HepG2 (cell line): ENCODE measurements around the gene CFAP73. TPM values are rescaled to one million over a fixed set of nuclear protein-coding genes. Genes with fewer than 3 reads are reported as not detected.

Experiments used
- ATAC-seq: fragments of 200-7000 bp; cut with Tn5 transposase; 3 replicates; pipeline ENCODE4 v1.9.1; 2020; ENCODE audit warnings: mild to moderate bottlenecking, moderate library complexity
- BruUV-seq: library from RNA; stranded (reverse); fragments of 400-500 nt; replicated peaks from 2 replicates; lab custom pipeline; 2021; lab: Mats Ljungman, UMichigan
- CTCF ChIA-PET: fragments of 300-600 bp; formaldehyde crosslinking; extraction: SDS; loops from one replicate; lab custom pipeline; 2021; ENCODE audit warnings: low total read pairs, inconsistent platforms, low intra/inter-chr PET ratio; lab: Yijun Ruan, JAX
- POLR2A ChIA-PET: fragments of 350-600 bp; sonication (Branson Sonifier 250); formaldehyde crosslinking; loops from one replicate; lab custom pipeline; 2020; ENCODE audit warnings: antibody characterized with exemption, inconsistent platforms; lab: Yijun Ruan, JAX
- DNase-seq: peaks from one replicate; pipeline ENCODE4 v3.0.0-alpha.2; 2015; ENCODE audit warnings: low spot score
- FAIRE-seq: peaks from 3 replicates; lab custom pipeline; 2011; peaks lifted over from hg19 to GRCh38; lab: Jason Lieb, UNC
- H2AFZ ChIP-seq: one replicate; pipeline ENCODE4 v1.6.1; 2011; ENCODE audit warnings: low read length, inconsistent platforms
- H3K27ac ChIP-seq: fragments of 300-600 bp; 3 replicates; pipeline ENCODE4 v1.8.0; 2011; ENCODE audit warnings: mixed run types, mild to moderate bottlenecking, mixed read lengths, low read length, inconsistent platforms; ENCODE audit not compliant: insufficient read depth; ENCODE audit errors: extremely low read length
- H3K27me3 ChIP-seq, 2 experiments: fragments of 200-600 bp in 1 of 2; 2 replicates in 1 of 2; 3 replicates in 1 of 2; pipeline versions ENCODE4 v1.6.0 to v1.8.0; 2011; ENCODE audit warnings: low read length in 2 of 2, mild to moderate bottlenecking in 2 of 2, moderate library complexity in 2 of 2, inconsistent platforms in 1 of 2; ENCODE audit not compliant: insufficient read depth in 2 of 2, control insufficient read depth in 1 of 2
- H3K36me3 ChIP-seq, 2 experiments: fragments of 200-600 bp in 1 of 2; replicated peaks in 1 of 2; 2 replicates in 1 of 2; 3 replicates in 1 of 2; pipeline versions ENCODE4 v1.5.1 to v1.8.0; 2011; ENCODE audit warnings: low read length in 2 of 2, inconsistent platforms in 1 of 2; ENCODE audit not compliant: insufficient read depth in 2 of 2, control insufficient read depth in 1 of 2
- H3K4me1 ChIP-seq: 2 replicates; pipeline ENCODE4 v1.5.1; 2012; ENCODE audit warnings: low read length, inconsistent platforms; ENCODE audit not compliant: insufficient read depth
- H3K4me2 ChIP-seq: 2 replicates; pipeline ENCODE4 v1.6.0; 2011; ENCODE audit warnings: low read depth, low read length, inconsistent platforms
- H3K4me3 ChIP-seq, 3 experiments: fragments of 200-600 bp in 1 of 3; sonication (generic), shearing (Covaris generic) in 1 of 3; replicated peaks in 1 of 3; 2 replicates each; pipeline ENCODE4 v1.5.1; 2011 to 2016; ENCODE audit warnings: low read length in 3 of 3, inconsistent platforms in 2 of 3, low read depth in 2 of 3, mild to moderate bottlenecking in 2 of 3, control low read depth in 1 of 3, mixed read lengths in 1 of 3; ENCODE audit not compliant: insufficient read depth in 1 of 3
- H3K79me2 ChIP-seq: one replicate; pipeline ENCODE4 v1.6.1; 2011; ENCODE audit warnings: low read length, inconsistent platforms; ENCODE audit not compliant: insufficient read depth
- H3K9ac ChIP-seq: 2 replicates; pipeline ENCODE4 v1.6.0; 2011; ENCODE audit warnings: mild to moderate bottlenecking, low read depth, low read length, inconsistent platforms; ENCODE audit not compliant: insufficient read depth
- H3K9me3 ChIP-seq: 2 replicates; pipeline ENCODE4 v1.5.1; 2012; ENCODE audit warnings: mild to moderate bottlenecking, low read length
- H4K20me1 ChIP-seq: 2 replicates; pipeline ENCODE4 v1.6.0; 2011; ENCODE audit warnings: inconsistent platforms, mild to moderate bottlenecking, low read length, moderate library complexity; ENCODE audit not compliant: insufficient read depth
- ARID2 ChIP-seq: sonication (generic); formaldehyde crosslinking; IDR thresholded peaks from 2 replicates; pipeline ENCODE4 v1.8.1; 2022; ENCODE audit warnings: mild to moderate bottlenecking, missing genetic modification reagents, borderline replicate concordance
- BORCS8-MEF2B ChIP-seq: sonication (generic); formaldehyde crosslinking; IDR thresholded peaks from 2 replicates; pipeline ENCODE4 v1.8.0; 2022; ENCODE audit warnings: mild to moderate bottlenecking, missing genetic modification reagents
- CHD4 ChIP-seq: fragments of 200-600 bp; sonication (generic); IDR thresholded peaks from 2 replicates; pipeline ENCODE4 v1.7.0; 2017; ENCODE audit warnings: mild to moderate bottlenecking, low read length, borderline replicate concordance
- E2F1 ChIP-seq: sonication (generic); formaldehyde crosslinking; IDR thresholded peaks from 2 replicates; pipeline ENCODE4 v1.5.0; 2020; ENCODE audit warnings: missing genetic modification reagents
- GABPB1 ChIP-seq: IDR thresholded peaks from 2 replicates; pipeline ENCODE4 v1.6.1; 2016; ENCODE audit warnings: mild to moderate bottlenecking, missing genetic modification reagents, moderate library complexity, missing compliant biosample characterization
- GFI1 ChIP-seq: sonication (generic); formaldehyde crosslinking; IDR thresholded peaks from 2 replicates; pipeline ENCODE4 v1.5.0; 2020; ENCODE audit warnings: missing genetic modification reagents, mild to moderate bottlenecking, borderline replicate concordance
- GLI4 ChIP-seq: sonication (generic); formaldehyde crosslinking; IDR thresholded peaks from 2 replicates; pipeline ENCODE4 v1.5.1; 2020; ENCODE audit warnings: missing genetic modification reagents, mild to moderate bottlenecking, moderate library complexity, borderline replicate concordance
- HNRNPL ChIP-seq: fragments of 200-400 bp; formaldehyde crosslinking; IDR thresholded peaks from 2 replicates; pipeline ENCODE4 v1.6.1; 2017; ENCODE audit warnings: mild to moderate bottlenecking, low read depth, low read length
- HOXD1 ChIP-seq: sonication (generic); formaldehyde crosslinking; IDR thresholded peaks from 2 replicates; pipeline ENCODE4 v1.5.0; 2020; ENCODE audit warnings: missing genetic modification reagents
- NBN ChIP-seq: fragments of 450-650 bp; conservative IDR thresholded peaks from 2 replicates; pipeline ENCODE4 v1.6.1; 2017
- NCOA1 ChIP-seq: sonication (generic); formaldehyde crosslinking; IDR thresholded peaks from 2 replicates; pipeline ENCODE4 v1.9.0; 2021; ENCODE audit warnings: missing genetic modification reagents
- POLR2G ChIP-seq: fragments of 200-400 bp; formaldehyde crosslinking; IDR thresholded peaks from 2 replicates; pipeline ENCODE4 v1.6.1; 2018; ENCODE audit warnings: mild to moderate bottlenecking, low read depth, low read length, moderate library complexity
- RAD51 ChIP-seq: fragments of 450-650 bp; IDR thresholded peaks from 2 replicates; pipeline ENCODE4 v1.6.1; 2016; ENCODE audit warnings: borderline replicate concordance
- TCF12 ChIP-seq, 2 experiments: fragments of 450-650 bp in 1 of 2; sonication (generic) in 1 of 2; formaldehyde crosslinking in 1 of 2; IDR thresholded peaks; 2 replicates each; pipeline versions ENCODE4 v1.6.1 to v1.8.0; 2017 to 2022; ENCODE audit warnings: antibody characterized with exemption in 1 of 2, mild to moderate bottlenecking in 1 of 2, missing genetic modification reagents in 1 of 2, moderate library complexity in 1 of 2
- ZKSCAN8 ChIP-seq: IDR thresholded peaks from 2 replicates; pipeline ENCODE4 v1.6.1; 2016; ENCODE audit warnings: borderline replicate concordance, missing genetic modification reagents, missing compliant biosample characterization
- ZNF432 ChIP-seq: sonication (generic); formaldehyde crosslinking; IDR thresholded peaks from 2 replicates; pipeline ENCODE4 v1.5.0; 2020; ENCODE audit warnings: missing genetic modification reagents, mild to moderate bottlenecking, borderline replicate concordance
- ZNF558 ChIP-seq: sonication (generic); formaldehyde crosslinking; IDR thresholded peaks from 2 replicates; pipeline ENCODE4 v1.9.0; 2022; ENCODE audit warnings: mild to moderate bottlenecking, missing genetic modification reagents, borderline replicate concordance
- ZNF569 ChIP-seq: sonication (generic); formaldehyde crosslinking; IDR thresholded peaks from 2 replicates; pipeline ENCODE4 v1.5.0; 2020; ENCODE audit warnings: mild to moderate bottlenecking, missing genetic modification reagents, moderate library complexity, borderline replicate concordance
- ZNF577 ChIP-seq: sonication (generic); formaldehyde crosslinking; IDR thresholded peaks from 2 replicates; pipeline ENCODE4 v1.4.0; 2020; ENCODE audit warnings: mild to moderate bottlenecking, low read depth, missing genetic modification reagents, borderline replicate concordance
- ZNF580 ChIP-seq: IDR thresholded peaks from 2 replicates; pipeline ENCODE4 v1.6.1; 2016; ENCODE audit warnings: low read depth, borderline replicate concordance
- ZNF839 ChIP-seq: sonication (generic); formaldehyde crosslinking; IDR thresholded peaks from 2 replicates; pipeline ENCODE4 v1.4.0; 2020; ENCODE audit warnings: missing genetic modification reagents, mild to moderate bottlenecking, borderline replicate concordance
- ZNF879 ChIP-seq: sonication (generic); formaldehyde crosslinking; IDR thresholded peaks from 2 replicates; pipeline ENCODE4 v1.8.1; 2023; ENCODE audit warnings: missing genetic modification reagents
- ZSCAN21 ChIP-seq: sonication (generic); formaldehyde crosslinking; IDR thresholded peaks from 2 replicates; pipeline ENCODE4 v1.8.0; 2022; ENCODE audit warnings: mild to moderate bottlenecking, missing genetic modification reagents, moderate library complexity, borderline replicate concordance
- WGBS: methylation state at CpG from one replicate; pipeline ENCODE4 v1.1.6; 2017; ENCODE audit warnings: low lambda C conversion rate; 5-methylcytosine and 5-hydroxymethylcytosine counted together
- in situ Hi-C: cut with HindIII; loops from 2 replicates; pipeline ENCODE4 v1.10.0; 2017; ENCODE audit warnings: low pct_unique_long_range_greater_than_20kb; ENCODE audit not compliant: extremely low pct_ligation_motif_present
- intact Hi-C: fragments of 100-400 bp; cut with micrococcal nuclease; formaldehyde crosslinking; loops from one replicate; pipeline ENCODE4 v1.10.0; 2022; ENCODE audit not compliant: unreplicated experiment
- polyA plus RNA-seq, 8 experiments: library from polyadenylated mRNA; depleted of rRNA in 3 of 8; stranded (reverse) in 7 of 8; unstranded in 1 of 8; fragments of >200 nt; fragmentation: Illumina TruSeq in 4 of 8; extraction: Trizol in 4 of 8; gene quantifications; 2 replicates each; pipeline versions ENCODE4 v1.2.1 to v1.2.3, GENCODE V29; 2011 to 2016; ENCODE audit warnings: low read depth in 4 of 8, missing spikeins in 1 of 8, mixed read lengths in 1 of 8; ENCODE audit not compliant: insufficient read depth in 1 of 8
- total RNA-seq, 5 experiments: library from RNA; depleted of rRNA; stranded (reverse); fragments of >200 nt; fragmentation: Illumina TruSeq; extraction: Trizol; gene quantifications; 2 replicates each; pipeline ENCODE4 v1.2.3, GENCODE V29; 2016; ENCODE audit warnings: low read depth in 1 of 5

The CFAP73 gene
- total and polyA plus RNA-seq, 2 of the 13 experiments (the other 11 are each of a cell fraction or from before 2014, with no cell fraction given), result not detected

- TF ChIP-seq ZNF580 (no peak), GLI4 (0 out of 2 replicates have a peak, but pooled peaks have one; percentile 33), ZKSCAN8 (no peak), HOXD1 (CRISPR knock-in tag) (no peak), NBN (no peak)
- TF ChIP-seq, all 625 proteins: peak for 6
Measured at GRCh38 chr12:113203852-113204760, 54.6 kb downstream of the CFAP73 start (continued).

GRCh38 chr12:113204804-113205203, 55.3 kb downstream of the CFAP73 start:
- Histone ChIP-seq H2AFZ (no peak overlapping the region), H4K20me1 (no peaks in the 10 kb centered on the region), H3K27ac (peak overlapping the region; percentile 53), H3K4me3 (no peak overlapping the region), H3K27me3 (no peaks in the 10 kb centered on the region), H3K79me2 (no peaks in the 10 kb centered on the region), H3K9ac (no peak overlapping the region), H3K4me2 (no peak overlapping the region), H3K9me3 (no peaks in the 10 kb centered on the region), H3K36me3 (no peaks in the 10 kb centered on the region), H3K4me1 (peaks cover 49% of the 10 kb centered on the region)
- intact Hi-C loops (loop anchor here (5.0 kb wide), 1 partner anchor 152 kb away; the partner anchor contains the start of gene PLBD2), in situ Hi-C loops (no loop called here)
- FAIRE-seq (no peak), ATAC-seq (no peak), DNase-seq (no peak)
- WGBS, result 76% methylated on average over 3 of the region's 3 CpGs
- CTCF ChIA-PET, result no interaction called here
- POLR2A ChIA-PET, result interaction anchor here (1.1 to 4.1 kb wide), 5 partner anchors 17 to 42 kb away, joined by 3 to 16 read pairs (median 9); partner anchors contain the start of genes DDX54, RITA1 and TPCN1
- no TSS peak for BruUV-seq
- TF ChIP-seq CHD4 (no peak), GABPB1 (CRISPR knock-in tag) (no peak), HNRNPL (no peak), ZSCAN21 (CRISPR knock-in tag) (no peak), POLR2G (no peak), ZNF839 (no peak), RAD51 (no peak), ZNF569 (no peak), E2F1 (CRISPR knock-in tag) (no peak), ARID2 (no peak), ZNF432 (no peak), ZNF879 (CRISPR knock-in tag) (no peak), NCOA1 (CRISPR knock-in tag) (no peak), ZNF558 (no peak), BORCS8-MEF2B (CRISPR knock-in tag) (no peak), ZNF577 (CRISPR knock-in tag) (no peak), GFI1 (CRISPR knock-in tag) (no peak), TCF12 (IDR thresholded peaks at IDR 0.05) (no peak), TCF12 (CRISPR knock-in tag; IDR thresholded peaks at IDR 0.05) (no peak)
